GM21737 (cell line): ENCODE results near the gene C13orf46.
"Not testable (repeated sequence)": the region's sequence is repeated elsewhere in the genome, so short reads cannot be mapped to it uniquely, and the experiment has no call there.

Experiments used
- ATAC-seq: cut with Tn5 transposase; IDR thresholded peaks from one replicate; pipeline ENCODE4 v1.9.1; 2021; ENCODE audit warnings: mild to moderate bottlenecking, moderate library complexity; ENCODE audit not compliant: unreplicated experiment

C13orf46 gene

DNA sequence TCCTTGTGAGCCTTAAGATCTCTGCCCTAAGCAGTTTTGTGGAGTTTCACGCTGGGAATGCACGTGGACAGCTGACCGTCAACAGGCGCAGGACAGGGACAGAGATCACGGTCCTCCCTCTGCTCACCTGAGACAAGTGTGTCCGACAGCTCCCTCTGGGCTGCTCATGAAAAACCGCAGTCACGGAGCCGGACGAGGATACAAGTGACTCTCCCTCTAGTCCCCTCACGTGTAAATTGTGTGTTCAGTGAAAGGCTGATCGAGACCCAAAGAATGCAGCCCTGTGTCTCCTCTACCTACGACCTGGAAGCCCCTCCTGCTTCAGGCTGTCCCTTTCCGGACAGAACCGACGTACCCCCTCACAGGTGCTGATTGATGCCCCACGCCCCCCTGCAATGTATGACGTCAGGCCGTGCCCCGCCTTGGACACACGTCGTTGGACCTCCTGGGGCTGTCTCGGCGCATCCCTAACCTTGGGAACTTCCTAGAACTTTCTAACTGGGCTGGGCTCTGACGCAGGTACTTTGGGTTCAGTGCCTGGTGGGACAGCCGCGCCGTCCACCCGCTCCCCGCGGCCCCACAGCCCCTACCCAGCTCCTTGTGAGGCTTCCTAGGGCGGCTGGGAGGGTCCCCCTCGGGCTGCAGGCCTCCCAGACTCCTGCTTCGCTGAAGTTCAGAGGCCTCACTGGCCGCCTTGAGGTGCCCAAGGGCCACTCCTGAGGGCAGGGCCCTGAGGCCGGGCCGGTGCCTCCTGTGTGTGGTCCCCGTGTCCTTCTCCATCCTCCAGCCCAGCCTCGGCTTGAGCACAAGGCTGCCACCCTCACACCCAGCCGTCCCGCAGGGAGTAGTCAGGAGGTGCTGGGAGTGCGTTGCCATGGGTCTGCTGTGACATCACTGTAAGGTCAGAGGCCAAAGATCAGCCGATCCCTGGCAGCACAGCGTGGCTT is at the start of gene C13orf46:
TSS of gene C13orf46 (minus strand) at position 859 of the 947 bp plus-strand sequence. CDS start at position 780, 79 bp downstream.
- no peak for ATAC-seq

GRCh38 chr13:114022876-114023275 is 49.0 kb upstream of the C13orf46 start:
- no peak for ATAC-seq

- ATAC-seq, result no peak
Measured at GRCh38 chr13:114022309-114022669, 48.4 kb upstream of the C13orf46 start.

- no peak for ATAC-seq
Measured at GRCh38 chr13:114021464-114022308, 47.8 kb upstream of the C13orf46 start.

GRCh38 chr13:114020750-114021463 is 47.0 kb upstream of the C13orf46 start:
- no peak for ATAC-seq

GRCh38 chr13:114020134-114020533 is 46.3 kb upstream of the C13orf46 start:
- not testable (repeated sequence) for ATAC-seq

- no peak for ATAC-seq
Measured at GRCh38 chr13:114019367-114019766, 45.5 kb upstream of the C13orf46 start.

- no peak for ATAC-seq
Measured at GRCh38 chr13:114018461-114019055, 44.7 kb upstream of the C13orf46 start.

- no peak for ATAC-seq
Measured at GRCh38 chr13:114017966-114018365, 44.1 kb upstream of the C13orf46 start.

DNA sequence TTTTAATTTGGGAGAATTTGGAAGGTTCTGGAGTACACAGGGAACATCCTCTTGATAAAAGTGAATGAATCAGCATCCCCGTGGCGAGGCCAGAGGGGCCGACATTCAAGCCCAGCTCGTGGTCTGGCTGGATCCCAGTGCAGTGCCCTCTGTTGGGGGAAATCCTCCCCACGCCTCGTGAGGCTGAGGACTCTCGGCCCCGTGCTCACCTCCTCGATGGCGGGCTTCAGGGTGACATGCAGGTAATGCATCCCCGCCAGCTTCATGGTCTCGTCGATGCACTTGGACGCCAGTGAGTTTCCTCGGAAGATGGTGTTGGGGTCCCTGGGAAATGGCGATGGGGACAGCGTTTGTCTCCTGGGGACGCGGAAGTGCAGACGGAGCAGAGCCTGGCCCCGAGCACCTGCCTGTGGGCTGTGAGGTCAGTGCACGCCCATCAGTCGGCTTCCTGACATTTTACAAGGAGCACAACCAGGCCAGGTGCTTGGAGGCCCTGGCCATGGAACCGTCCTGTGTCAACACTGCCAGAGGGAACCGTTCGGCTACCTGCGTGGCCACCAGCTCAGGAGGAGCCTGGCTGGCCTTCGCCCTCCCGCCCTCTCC is 43.3 kb upstream of the C13orf46 start:
- no peak for ATAC-seq

DNA sequence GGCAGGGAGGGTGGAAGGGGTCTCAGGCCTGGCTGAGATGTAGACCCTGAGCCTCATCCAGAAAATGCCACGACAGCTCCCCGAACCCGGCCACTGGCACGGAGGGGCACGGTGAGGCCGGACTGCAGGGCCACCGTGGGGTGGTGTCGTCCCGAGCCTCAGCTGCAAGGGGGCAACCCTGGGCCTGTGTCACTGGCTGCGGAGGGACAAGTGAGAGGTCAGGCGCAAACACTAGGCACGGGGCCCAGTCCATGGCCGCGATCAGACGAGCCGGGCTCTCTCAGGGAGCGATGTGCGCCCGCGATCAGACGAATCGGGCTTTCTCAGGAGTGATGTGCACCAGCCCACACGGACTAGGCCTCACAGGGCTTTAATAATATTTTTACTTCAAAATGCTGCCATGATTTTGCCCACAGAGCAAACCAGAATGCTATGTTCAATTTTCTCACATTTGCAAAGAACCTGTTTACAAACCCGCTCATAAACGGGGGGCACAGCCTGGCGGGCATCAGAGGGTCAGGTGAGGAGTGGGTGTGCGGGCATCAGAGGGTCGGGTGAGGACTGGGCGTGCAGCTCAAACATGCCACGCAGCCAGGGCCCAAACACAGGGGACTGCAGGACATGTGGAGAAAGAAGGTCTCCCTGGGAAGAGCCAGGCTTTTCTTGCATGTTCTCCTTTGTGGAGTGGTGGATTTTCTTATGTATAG is 42.6 kb upstream of the C13orf46 start:
- ATAC-seq, result no peak

- no peak for ATAC-seq
Measured at GRCh38 chr13:114015969-114016295, 42.1 kb upstream of the C13orf46 start.

DNA sequence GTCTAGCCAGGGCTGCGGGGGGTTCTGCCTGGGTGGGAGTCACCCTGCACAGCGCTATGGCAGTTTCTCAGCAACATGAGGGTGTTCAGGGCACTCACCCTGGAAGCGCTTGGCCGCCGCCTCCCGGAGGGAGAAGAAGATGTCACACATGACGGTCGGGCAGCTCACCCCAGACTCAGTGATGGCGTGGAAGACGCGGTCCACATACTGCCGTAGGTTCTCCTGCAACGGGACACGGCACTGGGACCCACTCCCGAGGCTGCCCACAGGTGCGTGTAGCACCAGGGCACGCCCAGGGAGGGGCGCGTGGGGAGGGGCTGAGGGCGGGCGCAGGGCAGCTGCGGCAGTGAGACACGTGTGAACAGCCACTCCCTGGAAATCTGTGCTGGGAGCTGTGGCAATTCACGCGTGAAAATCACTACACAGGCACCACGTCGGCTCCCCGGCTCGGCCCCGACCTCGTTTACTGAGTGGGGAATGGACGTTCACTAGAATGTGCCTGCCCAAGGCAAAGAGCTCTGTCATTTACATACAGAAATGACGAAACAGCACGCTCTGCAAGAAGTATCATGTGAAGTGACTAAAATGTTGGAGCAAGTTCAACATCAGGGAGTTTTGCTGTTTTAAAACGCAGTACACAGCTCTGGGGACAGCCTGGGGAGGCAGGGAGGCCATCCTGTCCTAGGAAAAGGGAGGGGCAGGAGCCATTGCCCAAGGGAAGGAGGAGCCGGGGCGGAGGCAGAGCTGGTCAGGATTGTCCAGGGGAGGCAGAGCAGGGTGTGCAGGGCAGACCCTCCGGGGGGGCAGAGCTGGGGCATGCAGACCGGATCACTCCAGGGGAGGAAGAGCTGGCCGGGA is 41.5 kb upstream of the C13orf46 start:
- ATAC-seq, result no peak

GRCh38 chr13:114013952-114014629 is 40.2 kb upstream of the C13orf46 start:
- no peak for ATAC-seq

- no peak for ATAC-seq
Measured at GRCh38 chr13:114013336-114013735, 39.5 kb upstream of the C13orf46 start.

GRCh38 chr13:114012921-114013320 is 39.0 kb upstream of the C13orf46 start:
- ATAC-seq, result no peak

DNA sequence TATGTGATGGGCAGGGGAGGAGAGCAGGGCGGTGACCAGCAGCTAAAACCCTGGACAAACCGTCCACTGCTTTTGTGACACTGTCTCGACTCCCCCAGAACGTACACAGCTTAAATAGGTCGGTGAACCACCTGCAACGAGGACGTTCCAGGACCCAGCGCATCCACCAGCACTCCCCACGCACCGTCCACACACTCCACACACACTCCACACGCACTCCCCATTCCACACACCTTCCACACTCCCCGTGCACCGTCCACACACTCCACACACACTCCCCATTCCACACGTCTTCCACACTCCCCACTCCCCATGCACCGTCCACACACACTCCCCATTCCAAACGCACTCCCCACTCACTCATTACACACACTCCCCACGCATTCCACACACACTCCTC is 38.3 kb upstream of the C13orf46 start:
- no peak for ATAC-seq

- ATAC-seq, result no peak
Measured at GRCh38 chr13:114011226-114011625, 37.4 kb upstream of the C13orf46 start.
